K562 (cell line): ENCODE data around the gene BTG2. TPM values are rescaled to one million over a fixed set of nuclear protein-coding genes. Genes with fewer than 3 reads are reported as not detected.
A peak's percentile ranks its signal among the peaks of the same experiment; 100 is the strongest.

ENCODE experiments used
- ASH1L ChIP-seq: fragments of 450-650 bp; IDR thresholded peaks from 2 replicates; pipeline ENCODE4 v1.6.1; 2018; ENCODE audit warnings: borderline replicate concordance, mild to moderate bottlenecking, low read depth; ENCODE audit not compliant: partially characterized antibody
- ATF1 ChIP-seq, 2 experiments: fragments of 450-650 bp in 1 of 2; IDR thresholded peaks; 2 replicates each; pipeline ENCODE4 v1.6.1; 2016; ENCODE audit warnings: missing compliant biosample characterization in 1 of 2, missing genetic modification characterization in 1 of 2
- BCOR ChIP-seq: fragments of 450-650 bp; IDR thresholded peaks from 2 replicates; pipeline ENCODE4 v1.6.1; 2016
- DPF2 ChIP-seq: fragments of 450-650 bp; IDR thresholded peaks from 2 replicates; pipeline ENCODE4 v1.6.1; 2016
- ETV1 ChIP-seq: fragments of 450-650 bp; conservative IDR thresholded peaks from 2 replicates; pipeline ENCODE4 v1.6.1; 2016; ENCODE audit warnings: missing genetic modification characterization, control low read depth, low read depth, missing compliant biosample characterization
- HDAC2 ChIP-seq: fragments of 450-650 bp; IDR thresholded peaks from 2 replicates; pipeline ENCODE4 v1.6.1; 2016; ENCODE audit warnings: mild to moderate bottlenecking
- HDAC3 ChIP-seq: fragments of 450-650 bp; IDR thresholded peaks from 2 replicates; pipeline ENCODE4 v1.6.1; 2018; ENCODE audit warnings: borderline replicate concordance, mild to moderate bottlenecking, moderate library complexity; ENCODE audit not compliant: partially characterized antibody
- HMGXB4 ChIP-seq: sonication (generic); formaldehyde crosslinking; IDR thresholded peaks from 2 replicates; pipeline ENCODE4 v1.8.1; 2023; ENCODE audit warnings: mild to moderate bottlenecking, missing genetic modification reagents
- HNRNPH1 ChIP-seq: fragments of 200-400 bp; formaldehyde crosslinking; optimal IDR thresholded peaks from 2 replicates; pipeline ENCODE3; 2017; ENCODE audit warnings: low read depth, mild to moderate bottlenecking, low read length, moderate library complexity
- ILF3 ChIP-seq: fragments of 450-650 bp; IDR thresholded peaks from 2 replicates; pipeline ENCODE4 v1.6.1; 2018; ENCODE audit warnings: antibody characterized with exemption, mild to moderate bottlenecking, moderate library complexity, borderline replicate concordance
- KDM5B ChIP-seq: fragments of 200-600 bp; sonication (generic); IDR thresholded peaks from 2 replicates; pipeline ENCODE4 v1.6.1; 2012; ENCODE audit warnings: low read depth, mild to moderate bottlenecking, moderate library complexity, low read length, control low read depth, inconsistent platforms; ENCODE audit not compliant: insufficient replicate concordance
- L3MBTL2 ChIP-seq: fragments of 450-650 bp; IDR thresholded peaks from 2 replicates; pipeline ENCODE4 v1.6.1; 2016; ENCODE audit warnings: mild to moderate bottlenecking, moderate library complexity
- LARP7 ChIP-seq: fragments of 450-650 bp; IDR thresholded peaks from 2 replicates; pipeline ENCODE4 v1.6.1; 2016
- MAX ChIP-seq: sonication (generic); formaldehyde crosslinking; IDR thresholded peaks from 2 replicates; pipeline ENCODE4 v1.9.0; 2022; ENCODE audit warnings: mild to moderate bottlenecking, missing genetic modification reagents
- PHB2 ChIP-seq: fragments of 450-650 bp; IDR thresholded peaks from 2 replicates; pipeline ENCODE4 v1.6.1; 2017; ENCODE audit warnings: low read depth
- PTBP1 ChIP-seq: fragments of 200-400 bp; formaldehyde crosslinking; IDR thresholded peaks from 2 replicates; pipeline ENCODE4 v1.6.1; 2017; ENCODE audit warnings: low read depth, low read length
- RB1 ChIP-seq: fragments of 450-650 bp; IDR thresholded peaks from 2 replicates; pipeline ENCODE4 v1.6.1; 2017; ENCODE audit warnings: low read depth, mild to moderate bottlenecking
- RBM14 ChIP-seq: fragments of 200-400 bp; formaldehyde crosslinking; IDR thresholded peaks from 2 replicates; pipeline ENCODE4 v1.6.1; 2018; ENCODE audit warnings: low read depth, mild to moderate bottlenecking, low read length, moderate library complexity, borderline replicate concordance; ENCODE audit not compliant: insufficient read depth
- SIX5 ChIP-seq, 2 experiments: IDR thresholded peaks; 2 replicates each; pipeline ENCODE4 v1.6.1; 2011; ENCODE audit warnings: low read length in 2 of 2, borderline replicate concordance in 1 of 2, low read depth in 1 of 2, mild to moderate bottlenecking in 1 of 2, moderate library complexity in 1 of 2; ENCODE audit not compliant: insufficient read depth in 1 of 2
- SMC3 ChIP-seq: conservative IDR thresholded peaks from 2 replicates; pipeline ENCODE4 v1.6.1; 2011; ENCODE audit warnings: low read depth, low read length, improper control_type of control experiment; ENCODE audit not compliant: insufficient read depth
- SRSF1 ChIP-seq: fragments of 200-400 bp; formaldehyde crosslinking; IDR thresholded peaks from 2 replicates; pipeline ENCODE4 v1.6.1; 2017; ENCODE audit warnings: mild to moderate bottlenecking, low read depth, low read length, moderate library complexity
- TAF9B ChIP-seq: fragments of 450-650 bp; IDR thresholded peaks from 2 replicates; pipeline ENCODE4 v1.6.1; 2018; ENCODE audit warnings: mild to moderate bottlenecking; ENCODE audit not compliant: partially characterized antibody
- ZNF444 ChIP-seq: fragments of 250-450 bp; sonication (Bioruptor Pico); IDR thresholded peaks from 2 replicates; pipeline ENCODE4 v1.4.0; 2020; ENCODE audit warnings: mild to moderate bottlenecking, moderate library complexity
- ZNF639 ChIP-seq, 2 experiments: fragments of 200-800 bp in 1 of 2; sonication (Bioruptor generic) in 1 of 2; sonication (generic) in 1 of 2; formaldehyde crosslinking in 1 of 2; IDR thresholded peaks in 1 of 2; conservative IDR thresholded peaks in 1 of 2; 2 replicates each; pipeline versions ENCODE4 v1.5.0 to v1.6.1; 2016 to 2020; ENCODE audit warnings: missing compliant biosample characterization in 1 of 2, missing genetic modification characterization in 1 of 2, missing genetic modification reagents in 1 of 2
- ZNF766 ChIP-seq: fragments of 200-800 bp; sonication (Bioruptor generic); conservative IDR thresholded peaks from 2 replicates; pipeline ENCODE4 v1.6.1; 2016; ENCODE audit warnings: missing genetic modification characterization, missing compliant biosample characterization
- polyA plus RNA-seq, 8 experiments: library from polyadenylated mRNA; depleted of rRNA in 4 of 8; stranded (reverse) in 5 of 8; unstranded in 3 of 8; fragments of >200 nt; fragmentation: Nextera tagmentation in 2 of 8; fragmentation: Illumina TruSeq in 1 of 8; extraction: Ambion mirVana in 2 of 8; extraction: Trizol in 1 of 8; gene quantifications; 2 replicates each; pipeline versions ENCODE4 v1.2.1 to v1.2.3, GENCODE V29; 2011 to 2014; ENCODE audit warnings: inconsistent platforms in 1 of 8, missing spikeins in 1 of 8
- total RNA-seq, 7 experiments: library from RNA; depleted of rRNA in 6 of 7; stranded (reverse); fragments of >200 nt in 6 of 7; fragmentation: Illumina TruSeq in 2 of 7; extraction: Trizol in 2 of 7; gene quantifications; 2 replicates each; pipeline versions ENCODE4 v1.2.1 to v1.2.3, GENCODE V29; 2011 to 2021; ENCODE audit warnings: low replicate concordance in 1 of 7

BTG2 gene
- total and polyA plus RNA-seq, 9 of the 15 experiments (the other 6 are each of a cell fraction or from before 2014, with no cell fraction given) = 2.3 to 41.9 (median 8.7) TPM

- TF ChIP-seq ZNF639 (CRISPR knock-in tag; conservative IDR thresholded peaks at IDR 0.05 in 1 of 2, IDR thresholded peaks at IDR 0.05 in 1 of 2) (peak in 1 of 2 experiments; percentile 90; a peak in 2 of 4 replicates), SIX5 (IDR thresholded peaks at IDR 0.05; ENCODE audit: borderline replicate concordance in 1 of 2, insufficient read depth in 1 of 2, low read depth in 1 of 2, low read length in 2 of 2) (no peak), HNRNPH1 (no peak), LARP7 (0 out of 2 replicates have a peak, but pooled peaks have one; percentile 51), ASH1L (no peak), SMC3 (no peak), HDAC3 (peak; percentile 93), PTBP1 (no peak), PHB2 (peak; percentile 74), TAF9B (no peak), RBM14 (no peak), ILF3 (no peak), L3MBTL2 (peak; percentile 9), ETV1 (tag) (peak; percentile 74), BCOR (peak; percentile 44; the same call in 1 of the 2 replicates), HMGXB4 (CRISPR knock-in tag) (no peak), RB1 (0 out of 2 replicates have a peak, but pooled peaks have one; percentile 13), HDAC2 (peak; percentile 93), ZNF444 (CRISPR knock-in tag) (0 out of 2 replicates have a peak, but pooled peaks have one; percentile 10), SRSF1 (no peak), DPF2 (peak; percentile 94), ATF1 (CRISPR knock-in tag; IDR thresholded peaks at IDR 0.05) (no peak), ATF1 (tag; IDR thresholded peaks at IDR 0.05) (peak; percentile 64), KDM5B (peak; percentile 14), ZNF766 (CRISPR knock-in tag) (peak; percentile 96), MAX (peak; percentile 50; the same call in 1 of the 2 replicates)
Measured at GRCh38 chr1:203300441-203301330, 4.6 kb upstream of the BTG2 start (continued).
